GM21723 (cell line): Measurements from ENCODE around the gene ALKBH3.

ENCODE experiments used
- ATAC-seq: cut with Tn5 transposase; IDR thresholded peaks from one replicate; pipeline ENCODE4 v1.9.1; 2021; ENCODE audit warnings: mild to moderate bottlenecking, moderate library complexity; ENCODE audit not compliant: unreplicated experiment

ALKBH3 gene

GRCh38 chr11:43894546-43894945 is 13.9 kb downstream of the ALKBH3 start:
- ATAC-seq, result no peak

DNA sequence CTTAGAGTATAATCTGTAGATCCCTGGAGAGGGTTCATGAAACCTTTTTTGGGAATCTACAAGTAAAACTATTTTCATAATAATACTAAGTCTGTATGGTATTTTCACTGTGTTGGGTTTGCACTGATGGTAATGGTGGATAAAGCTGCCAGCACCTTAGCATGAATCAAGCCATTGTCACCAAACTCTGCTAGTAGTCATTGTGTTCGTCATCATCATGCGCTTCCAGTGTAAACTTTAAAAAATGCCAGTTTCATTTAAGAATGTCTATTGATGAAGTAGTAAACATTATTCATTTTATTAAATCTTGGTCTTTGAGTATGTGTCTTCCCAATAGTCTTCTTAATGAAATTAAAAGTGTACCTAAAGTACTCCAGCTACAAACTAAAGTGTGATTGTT is 15.0 kb downstream of the ALKBH3 start:
- no peak for ATAC-seq

- no peak for ATAC-seq
Measured at GRCh38 chr11:43898574-43898973, 17.9 kb downstream of the ALKBH3 start.

- no peak for ATAC-seq
Measured at GRCh38 chr11:43899094-43899493, 18.5 kb downstream of the ALKBH3 start.

DNA sequence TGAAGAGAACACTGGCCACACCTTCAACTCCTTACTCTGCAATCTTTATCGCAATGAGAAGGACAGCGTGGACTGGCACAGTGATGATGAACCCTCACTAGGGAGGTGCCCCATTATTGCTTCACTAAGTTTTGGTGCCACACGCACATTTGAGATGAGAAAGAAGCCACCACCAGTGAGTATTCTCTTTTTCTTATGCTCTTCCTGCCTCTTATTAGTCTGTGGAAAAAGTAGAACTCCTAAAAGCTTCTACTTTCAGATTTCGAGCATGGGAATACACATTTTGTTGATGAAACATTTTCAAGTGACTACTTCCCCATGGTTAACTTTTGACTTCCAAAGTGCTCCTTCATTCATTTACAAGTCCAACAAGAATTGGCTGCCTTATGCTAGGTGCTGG is 20.9 kb downstream of the ALKBH3 start:
- ATAC-seq, result no peak

GRCh38 chr11:43903078-43903477 is 22.4 kb downstream of the ALKBH3 start:
- ATAC-seq, result no peak

- no peak for ATAC-seq
Measured at GRCh38 chr11:43903969-43904368, 23.3 kb downstream of the ALKBH3 start.

DNA sequence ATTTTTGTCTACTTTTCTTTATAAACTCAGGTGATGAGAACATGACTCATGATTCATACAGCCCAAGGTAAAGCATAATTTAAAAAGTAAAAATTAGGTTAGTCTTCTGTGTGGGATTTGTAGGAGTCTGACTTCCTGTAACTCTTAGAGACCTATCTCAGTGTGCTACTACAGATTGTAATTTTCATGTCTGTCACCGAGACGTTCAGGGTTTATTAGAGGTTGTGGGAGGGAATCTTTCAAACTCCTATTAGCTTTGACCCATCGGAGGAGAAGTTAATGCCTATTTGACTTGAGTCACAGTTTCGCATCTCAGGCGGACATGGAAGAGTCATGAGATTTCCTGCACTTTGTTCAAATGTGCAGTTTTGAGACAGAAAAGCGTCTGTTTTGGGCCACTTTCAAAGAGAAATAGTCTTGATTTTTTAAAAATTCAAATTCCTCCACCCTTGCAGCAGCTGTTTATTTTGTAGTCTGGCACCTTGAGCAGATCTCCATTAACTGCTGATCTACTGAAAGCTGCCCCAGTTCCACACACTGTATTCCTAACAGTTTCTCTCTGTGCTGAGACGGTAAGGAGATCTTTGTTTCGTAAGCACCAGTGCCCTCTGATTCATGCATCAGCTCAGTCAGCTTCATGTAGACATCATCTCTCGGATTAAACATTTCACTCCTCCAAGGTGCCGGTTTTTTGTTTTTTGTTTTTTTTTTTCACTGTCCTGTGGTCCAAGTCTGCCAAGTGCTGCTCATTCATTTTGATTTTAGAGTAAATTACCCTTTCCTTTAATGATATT is 24.3 kb downstream of the ALKBH3 start:
- ATAC-seq, result no peak

GRCh38 chr11:43905813-43906241 is 25.2 kb downstream of the ALKBH3 start:
- ATAC-seq, result no peak

- ATAC-seq, result peak; percentile 52
Measured at GRCh38 chr11:43907028-43907975, 26.7 kb downstream of the ALKBH3 start.

GRCh38 chr11:43908191-43908590 is 27.6 kb downstream of the ALKBH3 start:
- no peak for ATAC-seq

- no peak for ATAC-seq
Measured at GRCh38 chr11:43908683-43909082, 28.1 kb downstream of the ALKBH3 start.

GRCh38 chr11:43913829-43914380 is 33.3 kb downstream of the ALKBH3 start:
- ATAC-seq, result no peak

GRCh38 chr11:43914466-43914865 is 33.8 kb downstream of the ALKBH3 start:
- no peak for ATAC-seq

DNA sequence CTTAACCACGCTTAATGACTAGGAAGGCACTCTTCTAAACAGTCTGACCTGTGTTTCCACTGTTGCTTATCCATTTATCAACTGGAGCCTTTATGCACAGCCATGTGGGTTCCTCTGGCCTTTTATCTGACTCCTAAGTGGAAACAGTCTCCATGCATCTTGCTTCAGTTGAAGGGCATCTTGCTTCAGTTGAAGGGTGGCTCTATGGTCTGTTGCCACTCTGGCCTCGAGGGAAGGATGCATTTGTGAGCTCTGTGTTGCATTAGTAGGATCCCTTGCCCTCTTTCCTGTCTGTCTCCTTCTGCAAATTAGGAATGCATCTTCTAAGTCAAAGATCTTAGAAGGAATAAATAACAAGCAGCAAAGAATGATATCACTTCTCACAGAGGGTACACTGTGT is 36.0 kb downstream of the ALKBH3 start:
- no peak for ATAC-seq

DNA sequence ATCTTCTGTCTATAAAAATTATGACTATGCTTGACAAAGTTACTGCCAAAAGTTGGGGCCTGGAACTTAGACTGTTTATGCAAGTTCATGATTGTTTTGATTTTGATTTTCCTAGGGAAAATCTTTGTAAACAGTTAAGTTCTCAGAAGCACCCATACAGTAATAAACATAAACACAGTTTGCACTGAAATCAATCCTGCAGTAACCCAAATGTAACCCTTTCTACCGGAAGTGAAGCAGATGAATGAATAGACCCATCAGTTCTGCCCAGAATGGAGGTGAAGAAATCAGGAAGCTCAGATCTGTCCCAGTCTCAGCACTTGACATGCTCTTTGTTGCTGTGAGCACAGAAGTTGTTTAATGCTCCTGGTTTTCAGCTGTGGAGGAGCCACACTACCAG is 37.2 kb downstream of the ALKBH3 start:
- ATAC-seq, result no peak

DNA sequence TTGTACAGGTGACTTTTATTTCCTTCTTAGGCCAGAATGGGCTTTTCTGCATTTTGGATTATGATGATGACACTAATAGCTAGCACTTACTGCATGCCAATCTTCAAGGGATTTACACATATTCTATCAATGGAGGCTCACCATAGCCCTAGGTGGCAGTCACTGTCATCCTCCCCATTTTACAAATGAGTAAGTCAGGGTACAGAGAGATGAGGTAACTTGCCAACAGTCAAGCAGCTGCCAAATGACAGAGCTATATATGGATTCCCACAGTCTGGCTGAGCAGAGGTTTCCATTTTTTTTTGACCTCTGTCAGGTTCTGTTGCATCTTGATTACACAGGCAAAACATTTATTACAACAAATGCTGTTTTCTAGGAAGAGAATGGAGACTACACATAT is 38.0 kb downstream of the ALKBH3 start:
- no peak for ATAC-seq

DNA sequence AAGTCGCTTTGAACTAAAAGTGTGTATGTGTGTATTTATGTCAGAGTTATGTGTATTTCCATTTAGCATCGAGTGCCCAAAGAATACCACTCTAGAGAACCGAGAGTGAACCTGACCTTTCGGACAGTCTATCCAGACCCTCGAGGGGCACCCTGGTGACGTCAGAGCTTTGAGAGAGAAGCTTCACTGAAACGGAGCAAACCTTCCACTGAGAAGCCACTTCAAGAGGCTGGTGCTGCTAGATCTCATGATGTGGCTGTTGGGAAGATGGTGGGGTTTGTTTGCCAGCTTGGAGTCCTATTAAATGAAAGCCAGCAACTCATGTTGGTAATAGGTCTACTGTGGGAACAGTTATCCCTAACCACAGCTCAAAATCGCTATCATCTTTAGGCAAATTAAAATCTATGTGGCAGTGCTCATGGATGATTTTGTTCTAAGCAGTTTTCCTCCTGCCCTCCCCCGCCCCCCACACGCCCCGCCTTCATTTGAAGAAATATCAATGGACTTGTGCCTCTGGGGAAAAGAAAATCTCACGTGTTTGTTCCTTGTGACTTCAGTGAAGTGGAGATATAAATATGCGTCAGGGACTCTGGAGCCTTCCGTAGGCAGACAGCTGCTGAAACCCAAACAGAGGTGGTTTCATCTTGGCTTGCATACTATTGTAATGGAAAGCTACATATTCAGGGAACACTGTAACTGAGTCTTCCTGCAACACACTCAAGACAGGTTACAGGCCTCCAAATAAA is 39.4 kb downstream of the ALKBH3 start:
- ATAC-seq, result no peak

- no peak for ATAC-seq
Measured at GRCh38 chr11:43920598-43921419, 40.2 kb downstream of the ALKBH3 start.
